ENCODE data around the gene DLGAP1. TPM values are rescaled to one million over a fixed set of nuclear protein-coding genes. Genes with fewer than 3 reads are reported as not detected.

DLGAP1 gene
- total and polyA plus RNA-seq, 4 donors = 0.06 to 1.2 (median 0.17) TPM; not detected in 1

DNA sequence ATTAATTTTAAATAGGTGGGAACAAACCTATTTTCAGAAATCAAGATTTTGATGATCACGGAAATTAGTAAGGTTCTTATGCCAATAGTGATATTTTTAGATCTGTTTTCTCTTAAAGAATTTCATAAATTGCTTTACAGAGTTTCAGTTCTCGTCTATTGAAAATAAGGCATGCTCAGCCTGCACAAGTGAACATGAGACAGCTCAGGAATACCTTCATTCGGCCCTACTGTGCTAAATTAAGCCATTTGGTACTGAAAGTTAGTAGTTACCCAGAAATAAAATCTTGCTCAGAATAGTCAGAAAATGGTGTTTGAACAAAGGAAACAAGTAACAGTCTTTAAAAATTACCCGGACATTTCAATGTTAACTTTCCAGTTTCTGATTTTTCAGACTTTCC is 60.4 kb downstream of the DLGAP1 start:
- Histone ChIP-seq H3K27me3 (ENCODE audit: control insufficient read depth in 4 of 4, insufficient read depth in 4 of 4, low read length in 3 of 4) (no peaks in the 10 kb centered on the region), H3K36me3 (ENCODE audit: control insufficient read depth in 4 of 4, insufficient read depth in 3 of 4, low read depth in 1 of 4, low read length in 3 of 4) (no peaks in the 10 kb centered on the region), H3K9ac (ENCODE audit: low read depth in 1 of 2, low read length in 2 of 2) (no peak overlapping the region), H3K4me3 (ENCODE audit: low read depth in 1 of 3, low read length in 3 of 3) (no peak overlapping the region), H3K27ac (ENCODE audit: low read depth in 1 of 2, low read length in 2 of 2) (no peak overlapping the region), H3K9me3 (ENCODE audit: control insufficient read depth in 4 of 4, low read length in 3 of 4) (no peaks in the 10 kb centered on the region), H3K4me1 (ENCODE audit: control insufficient read depth in 4 of 4, insufficient read depth in 4 of 4, low read length in 3 of 4) (no peaks in the 10 kb centered on the region)
- no peak for DNase-seq (ENCODE audit: low spot score)
- TF ChIP-seq, protein P1, sequence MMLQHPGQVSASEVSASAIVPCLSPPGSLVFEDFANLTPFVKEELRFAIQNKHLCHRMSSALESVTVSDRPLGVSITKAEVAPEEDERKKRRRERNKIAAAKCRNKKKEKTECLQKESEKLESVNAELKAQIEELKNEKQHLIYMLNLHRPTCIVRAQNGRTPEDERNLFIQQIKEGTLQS (IDR thresholded peaks at IDR 0.05) = no peak
- TF ChIP-seq GABPA (IDR thresholded peaks at IDR 0.05 in 1 of 2, conservative IDR thresholded peaks at IDR 0.05 in 1 of 2) (no peak), HNF4A (conservative IDR thresholded peaks at IDR 0.05) (no peak), RXRA (IDR thresholded peaks at IDR 0.05) (no peak), SP1 (IDR thresholded peaks at IDR 0.05) (no peak)
- WGBS = 86% methylated on average over 4 of the region's 4 CpGs

DNA sequence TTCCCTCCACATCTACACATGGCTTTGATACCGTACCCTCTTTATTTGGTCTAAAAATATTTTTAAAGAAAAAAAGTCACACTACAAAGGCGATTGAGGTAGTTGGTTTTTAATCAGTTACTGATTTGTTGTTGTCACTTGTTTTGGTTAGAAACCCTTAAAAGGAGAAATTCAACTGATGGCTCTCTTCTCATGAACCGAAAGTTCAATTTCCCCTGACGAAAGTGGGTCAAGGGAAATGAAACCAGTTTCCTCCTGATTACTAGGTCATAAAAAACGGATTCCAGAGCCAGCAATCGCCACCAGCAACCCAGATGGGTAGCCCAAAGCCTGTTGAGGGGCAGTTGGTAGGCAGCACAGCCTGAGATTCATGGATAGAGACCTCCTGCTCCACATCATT is 63.2 kb downstream of the DLGAP1 start:
- 62% methylated on average over 6 of the region's 6 CpGs for WGBS
- no peak for TF ChIP-seq NR2F2 (IDR thresholded peaks at IDR 0.05)
- no peak for TF ChIP-seq TAF1 (conservative IDR thresholded peaks at IDR 0.05)
- no peak for TF ChIP-seq FOXA1 (IDR thresholded peaks at IDR 0.05)
- no peak for TF ChIP-seq HNF4A (conservative IDR thresholded peaks at IDR 0.05)
- TF ChIP-seq, protein P2, sequence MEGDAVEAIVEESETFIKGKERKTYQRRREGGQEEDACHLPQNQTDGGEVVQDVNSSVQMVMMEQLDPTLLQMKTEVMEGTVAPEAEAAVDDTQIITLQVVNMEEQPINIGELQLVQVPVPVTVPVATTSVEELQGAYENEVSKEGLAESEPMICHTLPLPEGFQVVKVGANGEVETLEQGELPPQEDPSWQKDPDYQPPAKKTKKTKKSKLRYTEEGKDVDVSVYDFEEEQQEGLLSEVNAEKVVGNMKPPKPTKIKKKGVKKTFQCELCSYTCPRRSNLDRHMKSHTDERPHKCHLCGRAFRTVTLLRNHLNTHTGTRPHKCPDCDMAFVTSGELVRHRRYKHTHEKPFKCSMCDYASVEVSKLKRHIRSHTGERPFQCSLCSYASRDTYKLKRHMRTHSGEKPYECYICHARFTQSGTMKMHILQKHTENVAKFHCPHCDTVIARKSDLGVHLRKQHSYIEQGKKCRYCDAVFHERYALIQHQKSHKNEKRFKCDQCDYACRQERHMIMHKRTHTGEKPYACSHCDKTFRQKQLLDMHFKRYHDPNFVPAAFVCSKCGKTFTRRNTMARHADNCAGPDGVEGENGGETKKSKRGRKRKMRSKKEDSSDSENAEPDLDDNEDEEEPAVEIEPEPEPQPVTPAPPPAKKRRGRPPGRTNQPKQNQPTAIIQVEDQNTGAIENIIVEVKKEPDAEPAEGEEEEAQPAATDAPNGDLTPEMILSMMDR (IDR thresholded peaks at IDR 0.05; ENCODE audit: low read depth, low read length, missing input control) = no peak
- TF ChIP-seq SP1 (IDR thresholded peaks at IDR 0.05) = no peak
- TF ChIP-seq, protein P1 (IDR thresholded peaks at IDR 0.05) = no peak
- no peak for TF ChIP-seq GABPA (IDR thresholded peaks at IDR 0.05 in 1 of 2, conservative IDR thresholded peaks at IDR 0.05 in 1 of 2)
- no peak for TF ChIP-seq FOXA2 (IDR thresholded peaks at IDR 0.05)
- no peak for TF ChIP-seq RXRA (IDR thresholded peaks at IDR 0.05)
- no peak for TF ChIP-seq JUND (IDR thresholded peaks at IDR 0.05)
- no peak for TF ChIP-seq RAD21 (IDR thresholded peaks at IDR 0.05)
- TF ChIP-seq HNF4G (IDR thresholded peaks at IDR 0.05) = no peak
- no peak for TF ChIP-seq EGR1 (IDR thresholded peaks at IDR 0.05; ENCODE audit: low read depth in 2 of 2)
- TF ChIP-seq, protein P3, sequence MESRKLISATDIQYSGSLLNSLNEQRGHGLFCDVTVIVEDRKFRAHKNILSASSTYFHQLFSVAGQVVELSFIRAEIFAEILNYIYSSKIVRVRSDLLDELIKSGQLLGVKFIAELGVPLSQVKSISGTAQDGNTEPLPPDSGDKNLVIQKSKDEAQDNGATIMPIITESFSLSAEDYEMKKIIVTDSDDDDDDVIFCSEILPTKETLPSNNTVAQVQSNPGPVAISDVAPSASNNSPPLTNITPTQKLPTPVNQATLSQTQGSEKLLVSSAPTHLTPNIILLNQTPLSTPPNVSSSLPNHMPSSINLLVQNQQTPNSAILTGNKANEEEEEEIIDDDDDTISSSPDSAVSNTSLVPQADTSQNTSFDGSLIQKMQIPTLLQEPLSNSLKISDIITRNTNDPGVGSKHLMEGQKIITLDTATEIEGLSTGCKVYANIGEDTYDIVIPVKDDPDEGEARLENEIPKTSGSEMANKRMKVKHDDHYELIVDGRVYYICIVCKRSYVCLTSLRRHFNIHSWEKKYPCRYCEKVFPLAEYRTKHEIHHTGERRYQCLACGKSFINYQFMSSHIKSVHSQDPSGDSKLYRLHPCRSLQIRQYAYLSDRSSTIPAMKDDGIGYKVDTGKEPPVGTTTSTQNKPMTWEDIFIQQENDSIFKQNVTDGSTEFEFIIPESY (IDR thresholded peaks at IDR 0.05) = no peak
- TF ChIP-seq, protein P4, sequence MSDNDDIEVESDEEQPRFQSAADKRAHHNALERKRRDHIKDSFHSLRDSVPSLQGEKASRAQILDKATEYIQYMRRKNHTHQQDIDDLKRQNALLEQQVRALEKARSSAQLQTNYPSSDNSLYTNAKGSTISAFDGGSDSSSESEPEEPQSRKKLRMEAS (IDR thresholded peaks at IDR 0.05) = no peak
- TF ChIP-seq YY1 (IDR thresholded peaks at IDR 0.05) = no peak
- TF ChIP-seq, protein P5, sequence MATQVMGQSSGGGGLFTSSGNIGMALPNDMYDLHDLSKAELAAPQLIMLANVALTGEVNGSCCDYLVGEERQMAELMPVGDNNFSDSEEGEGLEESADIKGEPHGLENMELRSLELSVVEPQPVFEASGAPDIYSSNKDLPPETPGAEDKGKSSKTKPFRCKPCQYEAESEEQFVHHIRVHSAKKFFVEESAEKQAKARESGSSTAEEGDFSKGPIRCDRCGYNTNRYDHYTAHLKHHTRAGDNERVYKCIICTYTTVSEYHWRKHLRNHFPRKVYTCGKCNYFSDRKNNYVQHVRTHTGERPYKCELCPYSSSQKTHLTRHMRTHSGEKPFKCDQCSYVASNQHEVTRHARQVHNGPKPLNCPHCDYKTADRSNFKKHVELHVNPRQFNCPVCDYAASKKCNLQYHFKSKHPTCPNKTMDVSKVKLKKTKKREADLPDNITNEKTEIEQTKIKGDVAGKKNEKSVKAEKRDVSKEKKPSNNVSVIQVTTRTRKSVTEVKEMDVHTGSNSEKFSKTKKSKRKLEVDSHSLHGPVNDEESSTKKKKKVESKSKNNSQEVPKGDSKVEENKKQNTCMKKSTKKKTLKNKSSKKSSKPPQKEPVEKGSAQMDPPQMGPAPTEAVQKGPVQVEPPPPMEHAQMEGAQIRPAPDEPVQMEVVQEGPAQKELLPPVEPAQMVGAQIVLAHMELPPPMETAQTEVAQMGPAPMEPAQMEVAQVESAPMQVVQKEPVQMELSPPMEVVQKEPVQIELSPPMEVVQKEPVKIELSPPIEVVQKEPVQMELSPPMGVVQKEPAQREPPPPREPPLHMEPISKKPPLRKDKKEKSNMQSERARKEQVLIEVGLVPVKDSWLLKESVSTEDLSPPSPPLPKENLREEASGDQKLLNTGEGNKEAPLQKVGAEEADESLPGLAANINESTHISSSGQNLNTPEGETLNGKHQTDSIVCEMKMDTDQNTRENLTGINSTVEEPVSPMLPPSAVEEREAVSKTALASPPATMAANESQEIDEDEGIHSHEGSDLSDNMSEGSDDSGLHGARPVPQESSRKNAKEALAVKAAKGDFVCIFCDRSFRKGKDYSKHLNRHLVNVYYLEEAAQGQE (IDR thresholded peaks at IDR 0.05) = no peak
- H3K9ac ChIP-seq (ENCODE audit: low read depth in 1 of 2, low read length in 2 of 2) = no peak overlapping the region
- H3K4me3 ChIP-seq (ENCODE audit: low read depth in 1 of 3, low read length in 3 of 3) = no peak overlapping the region
- no peak for DNase-seq (ENCODE audit: low spot score)
- no peaks in the 10 kb centered on the region for H3K4me1 ChIP-seq (ENCODE audit: control insufficient read depth in 4 of 4, insufficient read depth in 4 of 4, low read length in 3 of 4)
- H3K27ac ChIP-seq (ENCODE audit: low read depth in 1 of 2, low read length in 2 of 2) = no peak overlapping the region
- H3K9me3 ChIP-seq (ENCODE audit: control insufficient read depth in 4 of 4, low read length in 3 of 4) = no peaks in the 10 kb centered on the region
- H3K36me3 ChIP-seq (ENCODE audit: control insufficient read depth in 4 of 4, insufficient read depth in 3 of 4, low read depth in 1 of 4, low read length in 3 of 4) = no peaks in the 10 kb centered on the region
- H3K27me3 ChIP-seq (ENCODE audit: control insufficient read depth in 4 of 4, insufficient read depth in 4 of 4, low read length in 3 of 4) = no peaks in the 10 kb centered on the region

Measured in liver (tissue), 9 donors.